ENCODE data around the gene STARD3NL.

The STARD3NL gene

GRCh38 chr7:38153515-38153914 lies 24.5 kb upstream of the STARD3NL start:
- TF ChIP-seq, protein P1, sequence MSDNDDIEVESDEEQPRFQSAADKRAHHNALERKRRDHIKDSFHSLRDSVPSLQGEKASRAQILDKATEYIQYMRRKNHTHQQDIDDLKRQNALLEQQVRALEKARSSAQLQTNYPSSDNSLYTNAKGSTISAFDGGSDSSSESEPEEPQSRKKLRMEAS (IDR thresholded peaks at IDR 0.05) = no peak
- no peak for TF ChIP-seq NFIC (IDR thresholded peaks at IDR 0.05)
- TF ChIP-seq USF1 (IDR thresholded peaks at IDR 0.05) = no peak
- TF ChIP-seq FOXM1 (IDR thresholded peaks at IDR 0.05; ENCODE audit: borderline replicate concordance, low read depth) = no peak
- TF ChIP-seq RAD21 (IDR thresholded peaks at IDR 0.05; ENCODE audit: low read depth) = no peak

DNA sequence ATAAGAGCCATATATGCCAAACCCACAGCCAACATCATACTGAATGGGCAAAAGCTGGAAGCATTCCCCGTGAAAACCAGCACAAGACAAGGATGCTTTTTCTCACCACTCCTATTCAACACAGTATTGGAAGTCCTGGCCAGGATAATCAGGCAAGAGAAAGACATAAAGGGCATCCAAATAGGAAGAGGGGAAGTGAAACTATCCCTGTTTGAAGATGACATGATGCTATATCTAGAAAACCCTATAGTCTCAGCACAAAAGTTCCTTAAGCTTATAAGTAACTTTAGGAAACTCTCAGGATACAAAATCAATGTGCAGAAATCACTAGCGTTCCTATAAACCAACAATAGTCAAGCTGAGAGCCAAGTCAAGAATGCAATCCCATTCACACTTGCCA lies 23.8 kb upstream of the STARD3NL start:
- TF ChIP-seq RAD21 (IDR thresholded peaks at IDR 0.05; ENCODE audit: low read depth) = no peak
- no peak for TF ChIP-seq TEAD4 (IDR thresholded peaks at IDR 0.05)
- TF ChIP-seq TAF1 (IDR thresholded peaks at IDR 0.05; ENCODE audit: low read depth) = no peak
- no peak for TF ChIP-seq USF1 (IDR thresholded peaks at IDR 0.05)
- no peak for TF ChIP-seq NFIC (IDR thresholded peaks at IDR 0.05)
- TF ChIP-seq, protein P2, sequence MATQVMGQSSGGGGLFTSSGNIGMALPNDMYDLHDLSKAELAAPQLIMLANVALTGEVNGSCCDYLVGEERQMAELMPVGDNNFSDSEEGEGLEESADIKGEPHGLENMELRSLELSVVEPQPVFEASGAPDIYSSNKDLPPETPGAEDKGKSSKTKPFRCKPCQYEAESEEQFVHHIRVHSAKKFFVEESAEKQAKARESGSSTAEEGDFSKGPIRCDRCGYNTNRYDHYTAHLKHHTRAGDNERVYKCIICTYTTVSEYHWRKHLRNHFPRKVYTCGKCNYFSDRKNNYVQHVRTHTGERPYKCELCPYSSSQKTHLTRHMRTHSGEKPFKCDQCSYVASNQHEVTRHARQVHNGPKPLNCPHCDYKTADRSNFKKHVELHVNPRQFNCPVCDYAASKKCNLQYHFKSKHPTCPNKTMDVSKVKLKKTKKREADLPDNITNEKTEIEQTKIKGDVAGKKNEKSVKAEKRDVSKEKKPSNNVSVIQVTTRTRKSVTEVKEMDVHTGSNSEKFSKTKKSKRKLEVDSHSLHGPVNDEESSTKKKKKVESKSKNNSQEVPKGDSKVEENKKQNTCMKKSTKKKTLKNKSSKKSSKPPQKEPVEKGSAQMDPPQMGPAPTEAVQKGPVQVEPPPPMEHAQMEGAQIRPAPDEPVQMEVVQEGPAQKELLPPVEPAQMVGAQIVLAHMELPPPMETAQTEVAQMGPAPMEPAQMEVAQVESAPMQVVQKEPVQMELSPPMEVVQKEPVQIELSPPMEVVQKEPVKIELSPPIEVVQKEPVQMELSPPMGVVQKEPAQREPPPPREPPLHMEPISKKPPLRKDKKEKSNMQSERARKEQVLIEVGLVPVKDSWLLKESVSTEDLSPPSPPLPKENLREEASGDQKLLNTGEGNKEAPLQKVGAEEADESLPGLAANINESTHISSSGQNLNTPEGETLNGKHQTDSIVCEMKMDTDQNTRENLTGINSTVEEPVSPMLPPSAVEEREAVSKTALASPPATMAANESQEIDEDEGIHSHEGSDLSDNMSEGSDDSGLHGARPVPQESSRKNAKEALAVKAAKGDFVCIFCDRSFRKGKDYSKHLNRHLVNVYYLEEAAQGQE (IDR thresholded peaks at IDR 0.05; ENCODE audit: low read depth) = no peak
- no peak for TF ChIP-seq YY1 (IDR thresholded peaks at IDR 0.05; ENCODE audit: low read depth)
- TF ChIP-seq EP300 (IDR thresholded peaks at IDR 0.05; ENCODE audit: borderline replicate concordance) = no peak
- TF ChIP-seq CEBPB (IDR thresholded peaks at IDR 0.05) = no peak
- TF ChIP-seq ZBTB7A (IDR thresholded peaks at IDR 0.05; ENCODE audit: low read depth) = no peak
- no peak for TF ChIP-seq EGR1 (IDR thresholded peaks at IDR 0.05)
- TF ChIP-seq, protein P1 (IDR thresholded peaks at IDR 0.05) = no peak
- TF ChIP-seq TCF12 (IDR thresholded peaks at IDR 0.05; ENCODE audit: low read depth) = no peak
- TF ChIP-seq FOXM1 (IDR thresholded peaks at IDR 0.05; ENCODE audit: borderline replicate concordance, low read depth) = no peak
- no peak for TF ChIP-seq CREB1 (IDR thresholded peaks at IDR 0.05; ENCODE audit: low read depth)

- no peak for TF ChIP-seq TAF1 (IDR thresholded peaks at IDR 0.05; ENCODE audit: low read depth)
- no peak for TF ChIP-seq FOXM1 (IDR thresholded peaks at IDR 0.05; ENCODE audit: borderline replicate concordance, low read depth)
- TF ChIP-seq TEAD4 (IDR thresholded peaks at IDR 0.05) = no peak
- TF ChIP-seq CEBPB (IDR thresholded peaks at IDR 0.05) = no peak
- TF ChIP-seq, protein P1 (IDR thresholded peaks at IDR 0.05) = no peak
- TF ChIP-seq CREB1 (IDR thresholded peaks at IDR 0.05; ENCODE audit: low read depth) = no peak
These were observed 18.0 kb upstream of the STARD3NL start for GRCh38 chr7:38160003-38160571.

GRCh38 chr7:38162036-38162435 lies 16.0 kb upstream of the STARD3NL start:
- TF ChIP-seq YY1 (IDR thresholded peaks at IDR 0.05; ENCODE audit: low read depth) (no peak), FOXM1 (IDR thresholded peaks at IDR 0.05; ENCODE audit: borderline replicate concordance, low read depth) (no peak), RAD21 (IDR thresholded peaks at IDR 0.05; ENCODE audit: low read depth) (no peak), TCF12 (IDR thresholded peaks at IDR 0.05; ENCODE audit: low read depth) (no peak), CREB1 (IDR thresholded peaks at IDR 0.05; ENCODE audit: low read depth) (no peak), CEBPB (IDR thresholded peaks at IDR 0.05) (no peak), ZBTB7A (IDR thresholded peaks at IDR 0.05; ENCODE audit: low read depth) (no peak)

DNA sequence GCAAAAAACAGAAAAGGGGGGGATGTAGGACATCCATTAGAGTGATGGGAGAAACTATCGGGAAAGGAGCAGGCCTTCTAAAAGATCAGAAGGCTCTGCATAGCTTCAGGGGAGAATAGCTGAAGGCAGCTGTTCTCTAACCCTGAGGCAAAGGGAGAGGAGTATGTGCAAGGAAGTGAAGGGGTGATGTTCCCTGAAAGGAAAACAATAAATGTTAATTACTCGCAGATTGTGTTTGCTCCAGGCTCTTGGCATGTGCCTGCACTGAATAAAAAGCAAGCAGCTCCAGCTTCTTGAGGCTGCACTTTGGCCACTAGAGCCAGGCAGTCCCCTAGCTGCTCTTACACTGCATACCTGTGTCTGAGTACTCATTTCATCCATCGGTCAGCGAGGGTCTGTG lies 14.4 kb upstream of the STARD3NL start:
- no peak for TF ChIP-seq EP300 (IDR thresholded peaks at IDR 0.05; ENCODE audit: borderline replicate concordance)
- TF ChIP-seq USF1 (IDR thresholded peaks at IDR 0.05) = no peak
- TF ChIP-seq, protein P1 (IDR thresholded peaks at IDR 0.05) = no peak
- TF ChIP-seq FOXM1 (IDR thresholded peaks at IDR 0.05; ENCODE audit: borderline replicate concordance, low read depth) = no peak
- TF ChIP-seq ZBTB7A (IDR thresholded peaks at IDR 0.05; ENCODE audit: low read depth) = no peak
- no peak for TF ChIP-seq TCF12 (IDR thresholded peaks at IDR 0.05; ENCODE audit: low read depth)
- TF ChIP-seq TEAD4 (IDR thresholded peaks at IDR 0.05) = no peak
- TF ChIP-seq TAF1 (IDR thresholded peaks at IDR 0.05; ENCODE audit: low read depth) = no peak
- no peak for TF ChIP-seq CREB1 (IDR thresholded peaks at IDR 0.05; ENCODE audit: low read depth)
- no peak for TF ChIP-seq RAD21 (IDR thresholded peaks at IDR 0.05; ENCODE audit: low read depth)
- TF ChIP-seq, protein P2 (IDR thresholded peaks at IDR 0.05; ENCODE audit: low read depth) = no peak
- TF ChIP-seq CEBPB (IDR thresholded peaks at IDR 0.05) = no peak
- no peak for TF ChIP-seq EGR1 (IDR thresholded peaks at IDR 0.05)

Data from Ishikawa (cell line).